Stimulated activated CD4-positive, alpha-beta T cell treated with anti-CD3 and anti-CD28 coated beads, Interleukin-1b, Interleukin-23, amount 100 ng/mL, for 1 hour (primary cell): Measurements from ENCODE around the gene MED27.

Experiments used
- DNase-seq, 2 donors: peaks; one replicate each; pipeline ENCODE4 v3.0.0-alpha.2; 2020; ENCODE audit warnings: low read depth in 2 of 2

Gene MED27, protein sequence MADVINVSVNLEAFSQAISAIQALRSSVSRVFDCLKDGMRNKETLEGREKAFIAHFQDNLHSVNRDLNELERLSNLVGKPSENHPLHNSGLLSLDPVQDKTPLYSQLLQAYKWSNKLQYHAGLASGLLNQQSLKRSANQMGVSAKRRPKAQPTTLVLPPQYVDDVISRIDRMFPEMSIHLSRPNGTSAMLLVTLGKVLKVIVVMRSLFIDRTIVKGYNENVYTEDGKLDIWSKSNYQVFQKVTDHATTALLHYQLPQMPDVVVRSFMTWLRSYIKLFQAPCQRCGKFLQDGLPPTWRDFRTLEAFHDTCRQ

DNA sequence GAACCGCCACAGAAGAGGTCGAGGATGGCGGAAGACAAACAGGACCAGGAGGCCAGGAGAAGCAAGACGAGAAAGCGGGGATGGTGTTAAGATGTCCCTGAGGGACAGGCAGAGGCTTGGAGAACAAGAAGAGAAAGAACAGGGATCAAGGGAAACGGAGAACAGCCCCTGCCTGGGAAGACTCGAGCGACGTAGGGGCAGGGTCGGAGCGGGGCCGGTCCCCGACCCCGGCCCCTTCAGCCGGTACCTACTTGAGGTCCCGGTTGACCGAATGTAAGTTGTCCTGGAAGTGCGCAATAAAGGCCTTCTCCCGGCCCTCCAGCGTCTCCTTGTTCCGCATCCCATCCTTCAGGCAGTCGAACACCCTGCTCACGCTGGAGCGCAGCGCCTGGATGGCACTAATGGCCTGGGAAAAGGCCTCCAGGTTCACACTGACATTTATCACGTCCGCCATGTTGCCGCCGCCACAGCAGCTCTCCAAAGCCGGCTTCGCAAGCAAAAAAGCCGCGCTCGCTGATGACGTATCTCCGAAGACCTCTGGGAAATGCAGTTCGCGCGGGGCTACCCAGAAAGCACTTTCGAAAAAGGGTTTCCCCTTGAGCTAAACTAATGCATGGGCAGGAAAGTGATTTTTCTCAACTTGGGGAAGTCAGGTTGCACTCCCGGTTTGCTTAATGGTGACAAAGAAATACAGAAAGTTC is at the start of gene MED27:
MED27 (minus strand) TSS at position 477 of the 701 bp plus-strand sequence; CDS start at position 454, 23 bp downstream.
- peak; percentile 66 to 80 for DNase-seq

DNA sequence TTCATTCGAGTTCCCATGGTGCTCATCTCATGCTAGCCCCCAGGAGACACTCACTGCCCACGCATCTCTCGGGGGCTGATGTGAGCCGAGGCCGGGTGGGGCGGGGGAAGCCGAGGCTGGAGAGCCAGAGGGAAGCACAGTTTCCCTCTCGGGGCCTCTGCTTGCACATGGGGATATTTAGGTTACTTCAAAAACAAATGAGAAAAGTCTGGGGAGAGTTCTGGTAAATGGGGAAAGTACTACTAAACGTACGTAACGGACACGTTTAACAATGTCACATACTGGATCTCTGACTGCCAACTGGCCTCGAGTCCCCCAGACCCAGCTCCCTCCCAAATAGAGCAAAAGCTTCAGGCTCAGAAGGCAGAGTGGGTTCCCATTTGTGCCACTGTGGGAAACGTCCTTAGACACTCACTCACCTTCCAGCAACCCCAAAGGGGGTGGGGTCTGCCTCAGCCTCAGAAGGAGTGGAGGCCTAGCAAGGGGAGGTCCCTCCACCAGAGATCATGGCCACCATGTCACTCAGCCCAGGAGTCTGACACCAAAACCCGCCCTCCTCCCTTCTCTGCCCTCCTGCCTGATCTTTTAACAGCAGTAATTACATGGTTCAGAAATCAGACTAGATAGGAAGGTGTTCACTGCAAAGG is 48.3 kb upstream of the MED27 start:
- DNase-seq: no peak

DNA sequence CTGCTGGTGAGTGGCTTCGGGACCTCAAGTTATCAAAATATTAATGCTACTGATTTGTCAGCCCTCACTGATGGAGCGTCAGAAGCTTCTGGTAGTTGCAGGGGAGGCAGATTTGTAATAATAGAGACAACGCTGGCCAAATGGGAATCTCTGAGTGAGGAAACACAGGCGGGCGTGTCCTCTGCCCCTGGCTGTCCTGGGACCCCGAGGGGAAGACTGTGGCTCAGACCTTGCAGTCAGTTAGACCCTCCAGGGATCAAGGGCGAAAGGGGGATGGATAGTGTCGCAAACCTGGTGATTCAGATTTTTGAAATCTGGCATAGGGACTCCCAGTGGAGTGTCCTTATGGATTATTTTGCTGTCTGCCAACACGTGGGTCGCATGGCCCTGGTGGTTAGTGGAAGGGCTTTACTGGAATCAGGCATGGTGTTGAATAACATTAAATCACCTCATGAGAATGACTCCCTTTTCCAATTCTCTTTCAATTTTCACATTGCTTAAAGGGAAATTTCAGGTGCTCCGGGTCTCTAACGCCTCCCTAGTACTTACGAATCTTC is 47.1 kb upstream of the MED27 start:
- no peak for DNase-seq

DNA sequence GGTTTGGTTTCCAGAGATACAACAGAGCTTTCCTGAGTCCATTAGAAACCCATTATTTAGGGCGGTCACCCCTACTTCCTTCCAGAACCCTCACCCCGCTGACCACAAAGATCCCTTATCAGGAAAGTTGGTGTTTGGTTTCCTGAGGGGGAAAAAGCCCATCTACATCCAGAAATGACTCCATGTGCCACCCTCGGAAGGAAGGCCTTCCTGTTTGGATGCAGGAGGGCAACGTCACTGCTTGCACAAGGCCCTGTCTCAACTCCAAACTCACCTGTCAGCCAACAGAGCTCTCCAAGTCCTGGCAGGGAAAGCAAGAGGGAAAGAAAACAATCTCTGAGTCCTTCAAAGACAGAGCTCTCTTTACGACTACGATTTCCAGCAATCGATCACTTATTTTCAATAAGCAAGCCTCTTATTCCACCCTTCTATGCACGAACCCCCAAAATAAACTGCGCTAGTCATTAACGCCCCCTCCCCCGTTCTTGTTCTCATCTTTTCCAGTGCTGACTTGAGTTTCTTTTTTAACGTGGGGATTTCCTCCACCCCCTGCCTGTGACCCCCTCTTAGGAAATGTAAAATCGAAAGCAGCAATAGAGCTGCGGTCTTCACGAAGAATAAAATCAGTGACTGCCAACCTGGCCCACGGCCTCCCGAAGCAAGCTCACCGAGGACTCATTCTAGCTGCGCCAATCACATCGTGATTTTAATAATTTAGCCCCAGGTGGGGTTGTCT is 46.4 kb upstream of the MED27 start:
- DNase-seq: no peak

DNA sequence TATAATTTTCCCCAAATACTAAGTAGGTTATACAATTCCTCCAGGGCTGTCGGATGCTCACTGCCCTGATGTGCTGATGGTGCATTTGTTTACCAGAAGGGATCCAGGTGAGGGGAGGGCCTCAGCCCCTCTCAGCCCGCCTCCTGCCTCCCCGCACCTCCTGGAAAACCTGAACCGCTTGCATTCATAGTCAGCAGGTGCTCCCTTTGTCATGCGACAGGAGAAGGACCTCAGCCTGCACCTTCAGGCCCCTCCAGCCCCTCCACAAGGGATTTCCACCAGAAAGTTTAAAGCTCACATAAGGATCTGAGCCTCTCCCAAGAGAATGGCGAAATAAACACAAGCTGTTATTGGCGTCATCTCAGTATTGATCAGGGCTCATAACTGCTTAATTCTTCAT is 45.7 kb upstream of the MED27 start:
- no peak for DNase-seq

DNA sequence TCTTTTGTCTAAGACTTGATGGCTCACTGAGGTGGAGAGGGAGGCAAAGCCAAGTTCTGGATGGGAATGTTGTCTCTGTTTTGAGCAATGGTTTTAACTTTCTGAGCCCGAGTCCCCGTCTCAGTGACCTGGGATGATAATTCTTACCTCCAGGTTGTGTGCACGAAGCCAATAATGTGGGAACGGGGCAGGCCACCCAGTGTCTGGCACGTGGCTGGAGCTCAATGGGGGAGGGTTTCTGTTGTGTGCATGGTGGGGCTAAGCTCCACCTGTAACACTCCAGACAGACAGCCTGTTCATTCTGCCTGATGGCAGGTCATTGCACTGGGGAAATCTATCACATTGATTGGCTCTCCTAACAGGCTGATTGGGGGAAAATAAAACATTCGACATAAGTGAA is 45.1 kb upstream of the MED27 start:
- DNase-seq: no peak

DNA sequence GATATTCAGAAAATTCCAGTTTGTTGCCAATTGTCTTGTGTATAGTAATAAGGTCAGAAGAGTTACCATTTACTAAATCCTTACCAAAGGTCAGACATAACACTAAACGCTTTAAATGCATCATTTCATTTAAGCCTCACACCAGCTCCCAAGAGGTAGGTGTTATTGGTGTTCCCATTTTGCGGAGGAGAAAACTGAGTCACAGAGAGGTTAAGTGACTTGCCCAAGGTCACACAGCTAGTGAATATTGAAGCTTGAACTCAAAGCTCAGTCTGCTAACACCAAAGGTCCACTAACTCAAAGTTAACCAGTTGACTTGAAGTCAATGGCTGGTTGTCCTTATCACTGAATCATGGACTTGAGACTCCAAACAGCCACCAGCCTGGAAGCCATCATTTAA is 41.4 kb upstream of the MED27 start:
- DNase-seq: no peak

DNA sequence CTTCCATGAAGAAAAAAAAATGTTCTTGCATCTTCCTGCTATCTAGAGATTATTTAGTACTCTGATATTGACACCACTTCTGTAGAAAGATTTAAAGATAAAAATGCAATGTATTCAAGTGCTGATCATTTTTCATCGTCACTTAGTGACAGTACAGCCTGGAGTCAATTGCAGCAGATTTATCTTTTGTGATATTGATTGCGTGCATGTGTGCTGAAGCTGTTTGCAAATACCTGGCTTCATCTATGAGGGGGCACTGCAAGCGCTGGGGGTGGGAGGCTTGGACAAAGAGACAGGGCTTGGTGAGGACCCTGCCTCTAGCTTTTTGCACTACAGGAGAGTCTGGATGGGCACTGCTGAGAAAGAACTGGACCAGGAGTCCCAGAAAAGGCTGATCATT is 38.0 kb upstream of the MED27 start:
- DNase-seq: no peak

DNA sequence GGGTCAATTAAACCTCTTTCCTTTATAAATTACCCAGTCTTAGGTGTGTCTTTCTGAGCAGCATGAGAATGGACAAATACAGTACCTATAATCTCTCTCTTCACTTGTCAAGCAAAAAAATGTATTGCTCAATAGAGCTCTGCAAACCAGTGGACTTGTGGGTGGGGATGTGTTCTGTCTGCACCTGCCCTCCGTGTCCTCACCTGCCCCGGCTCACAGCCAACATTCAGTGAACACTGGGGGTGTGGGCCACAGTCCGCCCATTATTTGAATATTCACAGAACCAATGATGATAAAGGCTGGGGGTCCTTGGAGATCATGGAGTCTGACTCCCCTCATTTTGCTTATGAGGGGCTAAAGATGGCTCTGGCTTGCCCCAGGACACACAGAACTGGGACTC is 36.9 kb upstream of the MED27 start:
- no peak for DNase-seq

DNA sequence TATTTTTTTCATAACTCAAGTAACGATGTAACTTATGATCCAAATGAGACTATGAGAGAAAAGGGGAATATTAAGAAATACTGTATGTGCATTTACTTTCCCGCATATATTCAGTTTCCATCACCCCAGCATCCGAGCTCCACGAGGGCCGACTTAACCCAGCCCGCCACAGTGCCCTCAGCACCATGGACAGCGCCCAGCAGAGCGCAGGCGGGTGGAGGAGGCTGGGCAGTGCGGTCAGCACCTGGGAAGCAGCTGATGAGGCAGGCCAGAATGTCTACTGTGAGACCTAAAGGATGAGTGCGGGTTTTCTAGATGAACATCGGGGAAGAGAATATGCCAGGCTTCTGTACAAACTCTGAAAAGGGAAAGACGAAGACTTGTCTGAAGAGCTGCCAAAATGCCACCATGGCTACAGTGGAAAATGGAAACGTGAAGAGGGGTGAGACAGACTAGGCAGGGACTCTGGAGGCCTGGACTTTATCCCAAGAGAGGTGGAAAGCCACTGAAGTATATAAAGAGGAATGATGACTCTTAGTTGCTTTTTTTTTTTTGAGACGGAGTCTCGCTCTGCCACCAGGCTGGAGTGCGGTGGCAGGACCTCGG is 34.5 kb upstream of the MED27 start:
- DNase-seq: no peak

DNA sequence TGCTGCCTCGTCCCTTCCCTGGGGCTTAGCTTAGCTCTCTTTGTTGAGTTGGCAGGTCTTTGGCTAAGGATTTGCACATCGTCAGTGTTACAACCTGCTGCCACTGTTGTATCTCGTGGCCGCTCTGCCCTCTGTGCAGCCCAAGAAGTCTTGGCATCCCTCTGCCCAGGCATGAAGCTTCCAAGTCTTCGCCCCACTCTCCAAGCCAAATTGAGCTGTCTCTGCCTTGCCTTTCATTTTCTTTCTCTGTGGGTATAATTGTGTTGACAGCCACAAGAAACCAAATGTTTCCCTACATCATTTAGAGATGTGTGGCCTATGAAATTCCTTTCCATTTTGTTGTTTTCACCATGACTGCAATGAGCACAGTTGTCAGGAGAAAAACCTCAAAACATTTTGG is 29.6 kb upstream of the MED27 start:
- DNase-seq: no peak

DNA sequence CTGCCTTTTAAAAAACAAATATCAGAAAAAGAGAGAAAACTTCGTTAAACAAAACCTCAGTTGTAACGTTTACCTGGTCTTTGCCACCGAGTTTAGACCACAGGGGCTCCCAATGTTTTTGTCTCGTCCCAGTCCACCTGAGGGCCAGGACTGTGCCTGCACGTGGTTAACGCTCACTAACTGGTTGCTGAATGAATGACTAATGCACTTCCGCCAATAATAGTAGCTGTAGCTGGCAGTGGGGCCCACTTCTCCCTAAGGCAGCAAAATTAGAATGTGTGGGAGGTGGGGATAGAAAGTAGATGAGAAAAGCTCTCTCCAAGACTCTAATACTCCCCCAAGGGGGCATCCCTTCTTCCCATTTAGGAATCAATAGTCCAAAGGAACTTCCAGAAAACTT is 29.1 kb upstream of the MED27 start:
- DNase-seq: no peak

DNA sequence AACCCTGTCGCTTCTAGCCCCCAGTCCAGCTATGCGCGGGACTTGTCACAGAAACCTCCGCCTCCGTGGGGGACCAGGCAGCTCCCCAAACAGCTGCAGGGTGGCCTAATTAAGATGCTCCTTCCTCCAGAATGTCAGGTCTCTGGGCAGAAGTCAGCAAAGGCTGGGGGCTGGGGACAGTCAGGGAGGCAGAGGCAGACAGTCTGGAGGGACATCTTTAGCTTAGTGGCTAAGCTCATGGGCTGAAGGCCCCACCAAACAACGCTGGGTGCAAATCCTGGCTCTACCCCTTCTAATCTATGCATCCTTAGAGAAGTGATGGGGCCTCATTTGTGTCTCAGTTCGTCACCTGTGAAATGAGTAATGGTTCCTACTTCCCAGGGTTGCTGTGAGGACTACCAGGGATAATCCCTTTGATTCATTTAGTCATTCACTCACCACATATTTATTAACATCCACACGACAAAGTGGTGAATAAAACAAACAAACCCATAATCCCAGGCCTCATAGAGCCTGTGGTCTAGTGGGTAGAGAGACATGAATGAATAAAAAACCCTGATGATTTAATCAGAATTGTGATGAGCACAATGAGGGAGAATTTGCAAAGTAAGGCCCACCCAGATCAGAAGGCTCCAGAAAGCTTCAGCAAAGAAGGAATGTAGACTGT is 20.2 kb upstream of the MED27 start:
- DNase-seq: no peak

DNA sequence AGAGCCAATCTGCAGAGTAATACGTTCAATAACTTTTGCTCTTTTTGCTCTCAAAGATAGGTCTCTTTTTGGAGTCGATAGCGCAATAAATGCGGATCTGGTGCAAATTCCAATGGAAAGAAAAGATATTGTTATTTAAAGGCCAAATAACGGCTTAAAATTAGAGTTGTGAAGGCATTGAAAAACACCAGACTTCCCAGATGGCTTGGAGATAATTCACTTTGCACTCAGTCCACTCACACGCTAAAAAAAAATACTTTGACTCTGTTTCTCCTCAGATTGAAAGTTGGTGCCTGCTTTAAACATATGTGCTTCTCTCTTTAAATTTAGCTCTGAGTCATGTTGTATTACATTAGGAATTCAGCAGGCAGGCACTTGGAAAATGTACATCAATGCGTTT is 19.5 kb upstream of the MED27 start:
- DNase-seq: no peak

DNA sequence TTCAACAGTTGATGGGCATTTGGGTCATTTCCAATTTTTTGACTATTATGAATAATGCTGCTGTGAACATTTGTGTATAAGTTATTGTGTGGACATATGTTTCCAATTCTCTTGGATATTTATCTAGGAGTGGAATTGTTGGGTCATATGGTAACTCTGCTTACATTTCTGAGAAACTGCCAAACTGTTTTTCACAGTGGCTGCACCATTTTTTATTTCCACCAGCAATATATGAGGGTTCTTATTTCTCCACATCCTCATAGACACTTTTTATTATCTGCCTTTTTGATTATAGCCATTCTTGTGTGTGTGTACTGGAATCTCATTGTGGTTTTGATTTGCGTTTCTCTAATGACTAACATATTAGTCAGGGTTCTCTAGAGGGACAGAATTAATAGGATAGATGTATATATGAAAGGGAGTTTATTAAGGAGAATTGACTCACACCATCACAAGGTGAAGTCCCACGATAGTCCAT is 14.7 kb upstream of the MED27 start:
- DNase-seq: no peak

DNA sequence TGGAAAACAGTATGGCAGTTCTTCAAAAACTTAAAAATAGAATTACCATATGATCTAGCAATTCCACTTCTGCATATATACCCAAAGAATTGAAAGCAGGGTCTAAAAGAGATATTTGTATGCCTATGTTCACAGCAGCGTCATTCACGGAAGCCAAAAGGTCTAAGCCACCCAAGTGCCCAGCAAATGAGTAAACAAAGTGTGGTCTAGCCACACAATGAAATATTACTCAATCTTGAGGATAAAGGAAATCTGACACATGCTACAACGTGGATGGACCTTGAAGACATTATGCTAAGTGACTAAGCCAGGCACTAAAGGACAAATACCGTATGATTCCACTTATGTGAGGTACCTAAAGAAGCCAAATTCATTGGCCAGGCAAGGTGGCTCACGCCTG is 11.1 kb upstream of the MED27 start:
- DNase-seq: no peak

DNA sequence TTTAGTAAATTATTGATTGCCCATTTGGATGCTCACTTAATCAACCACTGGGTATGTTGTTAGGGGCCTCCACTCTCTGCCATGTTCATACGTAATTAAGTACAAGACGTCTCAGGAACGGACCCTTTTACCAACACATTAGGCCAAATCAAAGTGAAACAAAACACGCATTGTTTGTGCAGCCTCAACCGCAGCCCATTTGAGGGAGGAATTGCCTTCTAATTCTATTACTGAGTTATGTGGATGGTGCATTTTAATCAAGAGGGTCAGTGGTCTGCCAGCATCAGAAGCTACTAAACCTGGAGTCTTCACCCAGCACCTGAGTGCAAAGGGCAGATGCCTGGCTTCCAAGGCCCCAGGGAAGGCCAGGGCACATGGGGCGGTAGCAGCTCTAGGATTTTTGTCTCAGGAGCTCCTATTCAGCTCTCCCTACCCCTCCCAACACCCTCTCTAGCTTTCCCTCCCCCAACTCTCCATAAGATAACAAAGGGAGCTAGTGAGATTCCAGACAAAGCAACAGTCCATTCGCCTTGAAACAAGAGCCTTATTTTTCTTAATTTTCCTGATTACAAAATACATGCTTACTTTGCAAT is 7.9 kb upstream of the MED27 start:
- no peak for DNase-seq

DNA sequence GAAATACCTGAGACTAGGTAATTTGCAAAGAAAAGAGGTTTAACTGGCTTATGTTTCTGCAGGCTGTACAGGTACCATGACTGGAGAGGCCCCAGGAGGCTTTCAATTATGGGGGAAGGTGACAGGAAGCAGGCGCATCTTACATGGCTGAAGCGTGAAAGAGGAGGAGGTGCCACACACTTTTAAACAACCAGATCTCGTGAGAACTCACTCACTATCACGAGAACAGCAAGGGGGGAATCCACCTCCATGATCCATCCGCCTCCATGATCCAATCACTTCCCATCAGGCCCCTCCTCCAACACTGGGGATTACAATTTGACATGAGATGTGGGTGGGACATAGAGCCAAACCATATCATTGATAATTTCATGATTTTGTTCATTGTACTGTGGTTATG is 2.5 kb upstream of the MED27 start:
- no peak for DNase-seq

DNA sequence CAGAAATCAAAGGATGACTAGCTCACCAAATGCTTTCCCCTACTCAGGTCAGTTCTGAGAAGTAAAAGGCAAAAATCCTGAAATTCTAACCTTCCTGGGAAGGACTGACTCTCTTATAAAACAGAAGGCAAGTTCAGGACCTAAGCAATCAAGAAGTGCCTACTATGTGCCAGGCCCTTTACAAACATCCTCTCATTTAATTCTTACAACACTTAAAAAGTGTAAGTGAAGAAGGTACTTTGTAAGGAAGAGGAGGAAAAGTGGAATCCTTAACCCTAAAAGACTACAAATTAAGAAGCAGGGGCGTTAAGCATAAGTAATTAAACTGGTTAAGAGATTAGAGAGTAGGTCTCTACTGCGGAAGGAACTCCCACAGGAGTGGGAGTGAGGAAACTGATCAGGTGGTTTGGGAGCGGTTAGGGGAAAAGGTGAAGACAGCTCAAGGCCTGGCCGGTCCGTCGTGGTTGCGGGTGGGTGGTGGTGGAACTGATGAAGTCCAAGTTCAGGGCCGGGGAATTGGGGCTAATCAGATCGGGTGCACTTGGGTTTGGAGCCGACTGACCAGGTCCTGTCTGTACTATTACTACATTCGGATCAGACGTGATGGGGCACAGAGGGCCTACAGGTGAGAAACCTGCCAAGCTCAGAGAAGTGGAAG is 839 bp downstream of the MED27 start:
- no peak for DNase-seq
